Measurements from ENCODE around the gene INPPL1. TPM values are rescaled to one million over a fixed set of nuclear protein-coding genes. Genes with fewer than 3 reads are reported as not detected.

The INPPL1 gene, protein sequence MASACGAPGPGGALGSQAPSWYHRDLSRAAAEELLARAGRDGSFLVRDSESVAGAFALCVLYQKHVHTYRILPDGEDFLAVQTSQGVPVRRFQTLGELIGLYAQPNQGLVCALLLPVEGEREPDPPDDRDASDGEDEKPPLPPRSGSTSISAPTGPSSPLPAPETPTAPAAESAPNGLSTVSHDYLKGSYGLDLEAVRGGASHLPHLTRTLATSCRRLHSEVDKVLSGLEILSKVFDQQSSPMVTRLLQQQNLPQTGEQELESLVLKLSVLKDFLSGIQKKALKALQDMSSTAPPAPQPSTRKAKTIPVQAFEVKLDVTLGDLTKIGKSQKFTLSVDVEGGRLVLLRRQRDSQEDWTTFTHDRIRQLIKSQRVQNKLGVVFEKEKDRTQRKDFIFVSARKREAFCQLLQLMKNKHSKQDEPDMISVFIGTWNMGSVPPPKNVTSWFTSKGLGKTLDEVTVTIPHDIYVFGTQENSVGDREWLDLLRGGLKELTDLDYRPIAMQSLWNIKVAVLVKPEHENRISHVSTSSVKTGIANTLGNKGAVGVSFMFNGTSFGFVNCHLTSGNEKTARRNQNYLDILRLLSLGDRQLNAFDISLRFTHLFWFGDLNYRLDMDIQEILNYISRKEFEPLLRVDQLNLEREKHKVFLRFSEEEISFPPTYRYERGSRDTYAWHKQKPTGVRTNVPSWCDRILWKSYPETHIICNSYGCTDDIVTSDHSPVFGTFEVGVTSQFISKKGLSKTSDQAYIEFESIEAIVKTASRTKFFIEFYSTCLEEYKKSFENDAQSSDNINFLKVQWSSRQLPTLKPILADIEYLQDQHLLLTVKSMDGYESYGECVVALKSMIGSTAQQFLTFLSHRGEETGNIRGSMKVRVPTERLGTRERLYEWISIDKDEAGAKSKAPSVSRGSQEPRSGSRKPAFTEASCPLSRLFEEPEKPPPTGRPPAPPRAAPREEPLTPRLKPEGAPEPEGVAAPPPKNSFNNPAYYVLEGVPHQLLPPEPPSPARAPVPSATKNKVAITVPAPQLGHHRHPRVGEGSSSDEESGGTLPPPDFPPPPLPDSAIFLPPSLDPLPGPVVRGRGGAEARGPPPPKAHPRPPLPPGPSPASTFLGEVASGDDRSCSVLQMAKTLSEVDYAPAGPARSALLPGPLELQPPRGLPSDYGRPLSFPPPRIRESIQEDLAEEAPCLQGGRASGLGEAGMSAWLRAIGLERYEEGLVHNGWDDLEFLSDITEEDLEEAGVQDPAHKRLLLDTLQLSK
- total RNA-seq = 34.0 and 40.0 TPM in 2 replicates

DNA sequence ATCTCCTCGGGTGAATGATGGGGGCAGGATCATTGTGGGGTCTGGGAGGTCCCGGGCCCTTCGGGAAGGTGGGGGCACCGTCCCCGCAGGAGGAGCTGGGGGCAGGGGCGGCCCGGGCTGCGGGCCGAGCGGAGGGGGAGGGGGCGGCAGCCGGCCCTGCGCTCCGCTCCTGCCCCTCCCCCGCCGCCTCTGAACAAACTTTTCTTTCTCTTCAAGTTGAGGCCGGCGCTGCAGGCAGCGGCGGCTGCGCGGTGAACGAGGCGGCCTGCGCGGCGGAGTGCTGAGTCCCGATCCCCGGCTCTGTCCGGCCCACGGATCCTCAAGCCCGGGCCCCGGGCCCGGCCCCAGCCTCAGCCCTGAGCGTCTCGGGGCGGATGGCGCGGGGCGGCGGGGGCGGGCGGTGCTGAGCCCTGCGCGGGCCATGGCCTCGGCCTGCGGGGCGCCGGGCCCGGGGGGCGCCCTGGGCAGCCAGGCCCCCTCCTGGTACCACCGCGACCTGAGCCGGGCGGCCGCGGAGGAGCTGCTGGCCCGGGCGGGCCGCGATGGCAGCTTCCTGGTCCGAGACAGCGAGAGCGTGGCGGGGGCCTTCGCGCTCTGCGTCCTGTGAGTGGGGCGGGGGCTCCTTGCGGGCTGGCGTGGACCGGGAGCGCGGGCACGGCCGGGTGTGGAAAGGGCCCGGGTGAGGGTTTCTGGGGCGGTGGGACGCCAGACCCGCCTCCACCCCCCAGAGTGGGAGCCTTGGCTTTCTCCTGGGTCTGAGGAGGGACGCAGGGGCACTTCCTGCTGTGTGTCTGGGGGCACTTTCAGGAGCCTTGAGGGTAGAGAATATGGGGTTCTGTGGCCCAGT, at the start of gene INPPL1:
INPPL1 (plus strand) TSS at position 204 of the 847 bp plus-strand sequence; CDS start at position 422, 218 bp downstream.

DNA sequence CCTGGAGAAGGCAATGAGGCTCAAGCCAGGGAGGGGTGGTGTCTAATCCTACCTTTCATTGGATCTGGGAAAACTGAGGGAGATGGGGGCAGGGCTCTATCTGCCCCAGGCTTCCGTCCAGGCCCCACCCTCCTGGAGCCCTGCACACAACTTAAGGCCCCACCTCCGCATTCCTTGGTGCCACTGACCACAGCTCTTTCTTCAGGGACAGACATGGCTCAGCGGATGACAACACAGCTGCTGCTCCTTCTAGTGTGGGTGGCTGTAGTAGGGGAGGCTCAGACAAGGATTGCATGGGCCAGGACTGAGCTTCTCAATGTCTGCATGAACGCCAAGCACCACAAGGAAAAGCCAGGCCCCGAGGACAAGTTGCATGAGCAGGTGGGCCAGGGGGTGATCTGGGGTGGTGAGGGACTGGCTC, 32.6 kb upstream of the INPPL1 start, which contains the start of gene FOLR1:
FOLR1 (plus strand) TSS at position 180 of the 421 bp plus-strand sequence; CDS start at position 214, 34 bp downstream.

DNA sequence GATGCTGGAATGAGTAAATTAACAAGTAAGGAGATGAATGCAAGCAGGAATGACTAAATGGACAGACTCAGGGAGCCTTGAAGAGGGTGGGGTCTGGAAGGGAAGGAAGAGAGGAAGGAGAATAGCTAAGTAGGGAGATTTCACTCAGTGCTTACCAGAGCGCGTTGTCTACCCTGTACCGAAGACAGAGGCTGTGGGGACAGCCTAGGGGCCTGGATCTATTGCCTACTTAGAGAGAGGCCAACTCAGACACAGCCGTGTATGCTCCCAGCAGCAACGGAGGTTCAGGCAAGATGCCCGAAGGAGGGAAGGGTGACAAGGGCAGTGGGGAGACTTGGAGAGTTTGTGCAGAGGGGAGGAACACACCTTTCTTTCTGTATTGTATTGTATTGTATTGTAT, 7.9 kb upstream of the INPPL1 start, which contains the start of gene FOLR2:
FOLR2 (plus strand) TSS at position 157 of the 400 bp plus-strand sequence. CDS start 1,791 bp downstream, outside the sequence.

DNA sequence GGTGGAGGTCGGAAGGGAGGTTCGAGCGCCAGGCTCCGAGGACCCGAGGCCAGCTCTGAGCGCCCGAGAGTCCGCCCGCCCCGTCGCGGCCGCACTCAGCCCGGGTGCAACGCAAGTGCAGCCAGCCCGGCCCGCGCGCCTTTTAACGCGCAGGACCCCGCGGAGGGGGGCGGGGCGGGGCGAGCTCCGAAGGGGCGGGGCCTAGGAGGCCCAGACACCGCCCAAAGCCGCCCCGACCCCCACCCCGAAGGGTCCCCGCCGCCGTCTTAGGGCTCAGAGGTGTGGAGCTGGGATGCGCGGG, 19.4 kb downstream of the INPPL1 start, which contains the start of gene PHOX2A:
PHOX2A (minus strand) TSS at position 117 of the 301 bp plus-strand sequence. CDS start 172 bp downstream, outside the sequence.

Other genes with a start within 250 kb of the INPPL1 start
- 7.0 and 9.1 TPM in 2 replicates for gene IL18BP, start 225.9 kb upstream of the INPPL1 start, total RNA-seq
- gene NUMA1, start 144.2 kb upstream of the INPPL1 start, total RNA-seq = 114 and 117 TPM in 2 replicates
- 3.2 and 4.2 TPM in 2 replicates for gene LRRC51, start 143.9 kb upstream of the INPPL1 start, total RNA-seq
- 92.9 and 119 TPM in 2 replicates for gene LAMTOR1, start 121.5 kb upstream of the INPPL1 start, total RNA-seq
- not detected in 2 replicates for gene TOMT, start 118.8 kb upstream of the INPPL1 start, total RNA-seq
- gene ANAPC15, start 112.1 kb upstream of the INPPL1 start, total RNA-seq = 22.8 and 26.6 TPM in 2 replicates
- gene FOLR3, start 89.0 kb upstream of the INPPL1 start, total RNA-seq = not detected in 2 replicates
- not detected in 2 replicates for gene FOLR1, start 32.6 kb upstream of the INPPL1 start, total RNA-seq
- gene FOLR2, start 8.0 kb upstream of the INPPL1 start, total RNA-seq = not detected in 2 replicates
- not detected in 2 replicates for gene PHOX2A, start 19.4 kb downstream of the INPPL1 start, total RNA-seq
- 48.4 and 57.6 TPM in 2 replicates for gene CLPB, start 209.8 kb downstream of the INPPL1 start, total RNA-seq